Parathyroid adenoma (tissue), 2 donors: Measurements from ENCODE around the gene CHAF1A.

Experiments used
- H2AFZ ChIP-seq: fragments of 300-600 bp; sonication (generic); one replicate; pipeline ENCODE4 v1.7.0; 2017; ENCODE audit warnings: antibody characterized with exemption, mild to moderate bottlenecking
- H3K27ac ChIP-seq: fragments of 300-600 bp; sonication (generic); one replicate; pipeline ENCODE4 v1.7.0; 2017
- H3K27me3 ChIP-seq: fragments of 300-600 bp; sonication (generic); one replicate; pipeline ENCODE4 v1.7.0; 2017; ENCODE audit warnings: low read length; ENCODE audit not compliant: control insufficient read depth, insufficient read depth
- H3K36me3 ChIP-seq: fragments of 300-600 bp; sonication (generic); one replicate; pipeline ENCODE4 v1.7.0; 2017; ENCODE audit warnings: low read length; ENCODE audit not compliant: control insufficient read depth, insufficient read depth
- H3K4me1 ChIP-seq: fragments of 300-600 bp; sonication (generic); one replicate; pipeline ENCODE4 v1.7.0; 2017; ENCODE audit warnings: control low read depth
- H3K4me2 ChIP-seq: fragments of 300-600 bp; sonication (generic); one replicate; pipeline ENCODE4 v1.7.0; 2017; ENCODE audit warnings: low read length
- H3K4me3 ChIP-seq: fragments of 300-600 bp; sonication (generic); one replicate; pipeline ENCODE4 v1.7.0; 2017; ENCODE audit warnings: low read depth, low read length
- H3K79me2 ChIP-seq: fragments of 300-600 bp; sonication (generic); one replicate; pipeline ENCODE4 v1.7.0; 2017; ENCODE audit warnings: control low read depth
- H3K9ac ChIP-seq: fragments of 300-600 bp; sonication (generic); one replicate; pipeline ENCODE4 v1.7.0; 2017; ENCODE audit warnings: mild to moderate bottlenecking
- H3K9me3 ChIP-seq: fragments of 300-600 bp; sonication (generic); one replicate; pipeline ENCODE4 v1.7.0; 2017; ENCODE audit warnings: low read length; ENCODE audit not compliant: control insufficient read depth
- CTCF ChIP-seq: fragments of 300-600 bp; sonication (generic); IDR thresholded peaks from one replicate; pipeline ENCODE4 v1.7.0; 2017; ENCODE audit warnings: antibody characterized with exemption, mild to moderate bottlenecking
- donor health status: primary hyperparathyroidism.

The CHAF1A gene

DNA sequence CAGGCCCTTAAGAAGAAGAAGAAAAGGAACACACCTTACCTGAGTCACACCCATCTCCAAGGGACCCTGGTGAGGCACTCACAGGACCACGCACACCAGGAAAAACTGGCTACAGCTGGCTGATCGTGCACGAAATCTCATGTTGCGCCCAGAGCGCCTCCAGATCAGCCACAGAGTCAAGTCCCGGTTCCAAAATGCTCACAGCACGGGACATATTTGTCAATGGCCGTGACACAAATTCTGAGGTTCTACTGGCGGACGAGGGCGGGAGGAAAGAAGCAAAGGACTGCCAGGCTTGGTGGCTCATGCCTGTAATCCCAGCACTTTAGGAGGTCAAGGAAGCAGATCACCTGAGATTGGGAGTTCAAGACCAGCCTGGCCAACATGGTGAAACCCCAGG lies 23.6 kb upstream of the CHAF1A start:
- H3K27me3 ChIP-seq = no peaks in the 10 kb centered on the region
- no peak for TF ChIP-seq CTCF
- H3K4me2 ChIP-seq = no peak overlapping the region
- H3K27ac ChIP-seq = peak overlapping the region; percentile 63
- no peaks in the 10 kb centered on the region for H3K9me3 ChIP-seq
- H3K79me2 ChIP-seq = peaks cover 11% of the 10 kb centered on the region
- H3K36me3 ChIP-seq = no peaks in the 10 kb centered on the region
- no peak overlapping the region for H2AFZ ChIP-seq
- H3K4me3 ChIP-seq = no peak overlapping the region
- H3K4me1 ChIP-seq = peaks cover 62% of the 10 kb centered on the region
- H3K9ac ChIP-seq = no peak overlapping the region

DNA sequence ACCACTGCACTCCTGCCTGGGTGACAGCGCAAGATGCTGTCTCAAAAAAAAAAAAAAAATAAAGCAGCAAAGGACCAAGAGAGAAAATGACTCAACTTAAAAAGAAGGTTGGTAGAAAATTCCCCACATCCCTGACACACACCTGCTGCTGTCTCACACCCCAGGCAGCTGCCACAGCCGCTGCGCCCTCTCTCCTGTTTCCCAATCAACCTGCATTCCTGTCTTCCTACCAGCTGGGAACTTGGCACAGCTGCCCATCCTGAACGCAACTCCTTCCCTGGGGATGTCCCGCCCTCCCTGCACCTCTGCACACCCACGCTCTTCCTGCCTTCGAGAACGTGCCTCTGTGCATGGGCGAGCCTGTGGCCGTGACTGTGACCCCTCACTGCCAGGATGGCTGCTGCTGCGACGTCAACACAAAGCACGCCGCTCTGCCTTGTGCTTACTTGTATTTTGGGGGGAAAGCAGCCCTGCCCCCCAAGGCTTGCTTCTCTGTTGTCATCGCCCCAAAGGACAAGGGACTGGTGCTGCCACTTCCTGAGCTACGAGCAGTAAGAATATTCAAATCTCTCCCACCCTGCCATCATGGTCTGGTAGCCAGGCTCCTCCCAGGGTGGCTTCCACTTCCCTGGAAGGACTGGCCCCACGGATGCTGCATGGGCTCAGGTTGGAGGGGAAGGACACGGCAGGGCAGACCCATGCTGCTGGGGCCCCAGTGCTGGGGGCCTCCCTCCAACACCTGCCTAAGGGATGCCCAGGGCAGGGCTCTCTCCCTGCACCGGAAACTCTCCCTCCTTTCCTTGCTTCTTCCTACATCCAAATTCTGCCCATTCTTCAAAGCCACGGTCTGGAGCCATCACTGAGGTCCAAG lies 22.8 kb upstream of the CHAF1A start:
- H3K79me2 ChIP-seq = peaks cover 18% of the 10 kb centered on the region
- H3K36me3 ChIP-seq = no peaks in the 10 kb centered on the region
- H3K9ac ChIP-seq = no peak overlapping the region
- TF ChIP-seq CTCF = no peak
- no peaks in the 10 kb centered on the region for H3K9me3 ChIP-seq
- no peak overlapping the region for H2AFZ ChIP-seq
- H3K27me3 ChIP-seq = no peaks in the 10 kb centered on the region
- H3K4me3 ChIP-seq = no peak overlapping the region
- H3K27ac ChIP-seq = peak overlapping the region; percentile 63
- peak overlapping the region; percentile 14 for H3K4me2 ChIP-seq
- H3K4me1 ChIP-seq = peaks cover 55% of the 10 kb centered on the region

DNA sequence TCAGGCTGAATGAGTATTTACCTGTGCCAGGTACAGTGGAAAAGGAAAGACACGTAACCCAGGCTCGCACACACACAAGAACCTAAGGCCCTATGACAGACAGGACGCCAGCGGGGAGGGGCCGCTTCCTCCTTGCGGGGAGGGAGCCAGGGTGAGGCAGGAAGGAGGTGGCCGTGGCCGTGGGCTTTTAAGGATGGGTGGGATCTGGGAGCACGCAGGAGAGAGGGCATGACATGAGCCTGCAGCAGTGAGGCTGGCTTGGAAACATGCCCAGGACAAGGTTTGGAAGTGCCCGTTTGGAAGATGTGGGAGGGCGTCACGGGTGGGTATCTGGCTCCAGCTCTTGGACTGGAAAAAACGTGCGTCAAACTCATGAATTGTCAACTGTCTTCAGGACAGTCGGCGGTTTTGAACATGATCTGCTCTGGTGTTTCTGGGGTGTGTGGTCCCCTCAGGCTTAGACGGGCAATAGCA lies 22.1 kb upstream of the CHAF1A start:
- Histone ChIP-seq H3K4me1 (peaks cover 49% of the 10 kb centered on the region), H2AFZ (no peak overlapping the region), H3K36me3 (no peaks in the 10 kb centered on the region), H3K4me3 (no peak overlapping the region), H3K9me3 (no peaks in the 10 kb centered on the region), H3K79me2 (peaks cover 25% of the 10 kb centered on the region), H3K9ac (no peak overlapping the region), H3K27ac (peak overlapping the region; percentile 63), H3K27me3 (no peaks in the 10 kb centered on the region), H3K4me2 (no peak overlapping the region)
- no peak for TF ChIP-seq CTCF

DNA sequence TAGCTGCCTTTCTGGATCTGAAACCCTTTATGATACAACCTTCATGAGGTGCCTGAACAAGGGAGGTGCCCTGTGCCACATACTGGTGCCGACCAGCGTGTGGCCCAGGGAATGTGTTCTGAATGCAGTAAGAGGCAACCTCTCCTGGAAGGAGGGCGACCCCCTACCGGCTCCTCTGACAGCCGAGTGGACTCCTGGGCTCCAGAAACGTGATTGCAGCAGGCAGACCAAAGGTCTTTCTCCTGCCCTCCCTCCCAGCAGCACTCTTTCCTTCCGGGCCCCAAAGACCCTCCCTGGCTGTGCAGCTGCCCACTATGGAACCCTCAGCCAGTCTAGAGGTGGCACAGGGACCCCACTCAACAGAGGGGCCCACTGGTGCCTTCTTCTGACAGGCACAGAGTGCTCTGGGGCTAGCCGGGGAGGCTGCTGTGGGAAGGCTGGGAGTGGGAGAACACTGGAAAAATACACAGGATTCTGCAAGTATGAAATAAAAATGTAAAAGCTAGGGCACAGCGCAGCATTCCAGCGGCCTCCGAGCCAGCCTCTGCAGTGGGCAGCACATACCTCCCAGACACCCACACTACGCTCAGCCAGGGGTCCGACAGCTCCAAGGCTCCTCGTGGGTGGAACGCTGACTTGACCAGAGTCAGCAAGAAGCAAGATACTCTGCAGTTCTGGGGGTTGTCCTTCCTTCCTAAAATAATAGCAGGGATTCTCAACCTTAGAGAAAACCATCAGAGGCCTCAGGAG lies 17.0 kb upstream of the CHAF1A start:
- no peak for TF ChIP-seq CTCF
- Histone ChIP-seq H3K4me1 (peaks cover 23% of the 10 kb centered on the region), H3K27ac (no peak overlapping the region)

More for the DNA sequence above, 17.0 kb upstream of the CHAF1A start:
- no peak overlapping the region for H3K4me3 ChIP-seq
- H3K36me3 ChIP-seq = no peaks in the 10 kb centered on the region
- H3K79me2 ChIP-seq = peaks cover 65% of the 10 kb centered on the region
- H3K9ac ChIP-seq = no peak overlapping the region
- no peaks in the 10 kb centered on the region for H3K27me3 ChIP-seq
- H3K9me3 ChIP-seq = no peaks in the 10 kb centered on the region
- no peak overlapping the region for H3K4me2 ChIP-seq
- no peak overlapping the region for H2AFZ ChIP-seq
